Liver (tissue), 9 donors: ENCODE data around the gene TMEM170B. TPM values are rescaled to one million over a fixed set of nuclear protein-coding genes. Genes with fewer than 3 reads are reported as not detected.
A peak's percentile ranks its signal among the peaks of the same experiment; 100 is the strongest.
"Not testable (repeated sequence)": the region's sequence is repeated elsewhere in the genome, so short reads cannot be mapped to it uniquely, and the experiment has no call there.

Experiments
- DNase-seq: peaks from one replicate; pipeline ENCODE4 v3.0.0-alpha.2; 2017; ENCODE audit warnings: low spot score
- H3K27ac ChIP-seq, 2 donors: one replicate each; pipeline ENCODE4 v1.7.0; 2013; ENCODE audit warnings: inconsistent platforms in 2 of 2, low read length in 2 of 2, control low read depth in 1 of 2, low read depth in 1 of 2, mild to moderate bottlenecking in 1 of 2
- H3K27me3 ChIP-seq, 4 donors: one replicate each; pipeline versions ENCODE4 v1.6.1 to v1.7.0; 2013; ENCODE audit warnings: low read length in 3 of 4, inconsistent platforms in 1 of 4, mild to moderate bottlenecking in 1 of 4, moderate library complexity in 1 of 4; ENCODE audit not compliant: control insufficient read depth in 4 of 4, insufficient read depth in 4 of 4
- H3K36me3 ChIP-seq, 4 donors: one replicate each; pipeline versions ENCODE4 v1.6.1 to v1.7.0; 2013; ENCODE audit warnings: low read length in 3 of 4, mild to moderate bottlenecking in 3 of 4, low read depth in 1 of 4, moderate library complexity in 1 of 4; ENCODE audit not compliant: control insufficient read depth in 4 of 4, insufficient read depth in 3 of 4
- H3K4me1 ChIP-seq, 4 donors: one replicate each; pipeline versions ENCODE4 v1.6.1 to v1.7.0; 2013; ENCODE audit warnings: low read length in 3 of 4, mild to moderate bottlenecking in 3 of 4, moderate library complexity in 1 of 4; ENCODE audit not compliant: control insufficient read depth in 4 of 4, insufficient read depth in 4 of 4
- H3K4me3 ChIP-seq, 3 donors: one replicate each; pipeline versions ENCODE4 v1.6.1 to v1.7.0; 2013; ENCODE audit warnings: low read length in 3 of 3, control low read depth in 1 of 3, low read depth in 1 of 3, mild to moderate bottlenecking in 1 of 3
- H3K9ac ChIP-seq, 2 donors: one replicate each; pipeline ENCODE4 v1.7.0; 2013; ENCODE audit warnings: low read length in 2 of 2, mild to moderate bottlenecking in 2 of 2, moderate library complexity in 2 of 2, control low read depth in 1 of 2, low read depth in 1 of 2
- H3K9me3 ChIP-seq, 4 donors: one replicate each; pipeline versions ENCODE4 v1.6.1 to v1.7.0; 2013; ENCODE audit warnings: low read length in 3 of 4; ENCODE audit not compliant: control insufficient read depth in 4 of 4
- CTCF ChIP-seq: fragments of 150-350 bp; IDR thresholded peaks from 2 replicates; pipeline ENCODE4 v1.5.1; 2017; ENCODE audit warnings: improper control_type of control experiment, low read depth, low read length; ENCODE audit not compliant: missing input control
- EGR1 ChIP-seq, 2 donors: IDR thresholded peaks; 2 replicates each; pipeline ENCODE4 v1.6.1; 2016 to 2018; ENCODE audit warnings: antibody characterized with exemption in 2 of 2, low read depth in 2 of 2
- GABPA ChIP-seq, 2 donors: IDR thresholded peaks in 1 of 2; conservative IDR thresholded peaks in 1 of 2; 2 replicates each; pipeline ENCODE4 v1.6.1; 2016; ENCODE audit warnings: antibody characterized with exemption in 2 of 2, mild to moderate bottlenecking in 1 of 2, moderate library complexity in 1 of 2
- HNF4A ChIP-seq, 2 donors: conservative IDR thresholded peaks; 2 replicates each; pipeline ENCODE4 v1.6.1; 2016; ENCODE audit warnings: antibody characterized with exemption in 2 of 2, mild to moderate bottlenecking in 2 of 2
- HNF4G ChIP-seq: IDR thresholded peaks from 2 replicates; pipeline ENCODE4 v1.6.1; 2016; ENCODE audit warnings: antibody characterized with exemption
- JUND ChIP-seq, 2 donors: IDR thresholded peaks; 2 replicates each; pipeline ENCODE4 v1.6.1; 2016; ENCODE audit warnings: antibody characterized with exemption in 2 of 2
- NR2F2 ChIP-seq: IDR thresholded peaks from 2 replicates; pipeline ENCODE4 v1.6.1; 2016; ENCODE audit warnings: antibody characterized with exemption
- RAD21 ChIP-seq, 2 donors: IDR thresholded peaks; 2 replicates each; pipeline ENCODE4 v1.6.1; 2016; ENCODE audit warnings: antibody characterized with exemption in 2 of 2, mild to moderate bottlenecking in 2 of 2
- REST ChIP-seq: IDR thresholded peaks from 2 replicates; pipeline ENCODE4 v1.6.1; 2016; ENCODE audit warnings: antibody characterized with exemption, mild to moderate bottlenecking
- RXRA ChIP-seq, 2 donors: IDR thresholded peaks; 2 replicates each; pipeline ENCODE4 v1.6.1; 2017 to 2018; ENCODE audit warnings: antibody characterized with exemption in 2 of 2, mild to moderate bottlenecking in 1 of 2
- TAF1 ChIP-seq: conservative IDR thresholded peaks from 2 replicates; pipeline ENCODE4 v1.6.1; 2016; ENCODE audit warnings: antibody characterized with exemption, mild to moderate bottlenecking
- YY1 ChIP-seq: IDR thresholded peaks from 2 replicates; pipeline ENCODE4 v1.6.1; 2016; ENCODE audit warnings: antibody characterized with exemption, mild to moderate bottlenecking
- WGBS: extraction: QIAGEN DNeasy Blood & Tissue Kit; methylation state at CpG from one replicate; pipeline ENCODE4 v1.1.7; 2013; 5-methylcytosine and 5-hydroxymethylcytosine counted together
- polyA plus RNA-seq, 2 donors: library from polyadenylated mRNA; stranded (reverse) in 1 of 2; unstranded in 1 of 2; fragments of 200-250 nt in 1 of 2; fragments of >200 nt in 1 of 2; fragmentation: Nextera tagmentation in 1 of 2; extraction: Ambion mirVana in 1 of 2; gene quantifications; one replicate each; pipeline versions ENCODE4 v1.2.1 to v1.2.3, GENCODE V29; 2013 to 2015
- total RNA-seq, 2 donors: library from RNA; depleted of rRNA; stranded (reverse); fragments of >200 nt; gene quantifications; one replicate each; pipeline ENCODE4 v1.2.3, GENCODE V29; 2014
- donor health status: healthy.
- donor health status: healthy.
- donor health status: healthy.
- donor health status: healthy.
- donor health status: healthy.

TMEM170B gene
- total and polyA plus RNA-seq, 4 donors: 1.8 to 11.0 (median 6.1) TPM

- no peak overlapping the region for H3K4me3 ChIP-seq
- H3K9me3 ChIP-seq: no peaks in the 10 kb centered on the region
- no peaks in the 10 kb centered on the region for H3K27me3 ChIP-seq
- H3K27ac ChIP-seq: no peak overlapping the region
- H3K9ac ChIP-seq: no peak overlapping the region
- 35% methylated on average over 4 of the region's 4 CpGs for WGBS
- no peaks in the 10 kb centered on the region for H3K36me3 ChIP-seq
- TF ChIP-seq JUND (IDR thresholded peaks at IDR 0.05): no peak
- TF ChIP-seq TAF1: no peak
- no peak for TF ChIP-seq YY1
- no peak for TF ChIP-seq REST
- no peak for TF ChIP-seq GABPA (IDR thresholded peaks at IDR 0.05 in 1 of 2, conservative IDR thresholded peaks at IDR 0.05 in 1 of 2)
- no peak for TF ChIP-seq RXRA (IDR thresholded peaks at IDR 0.05)
- peak in 1 of 2 donors; percentile 11 for TF ChIP-seq HNF4A (conservative IDR thresholded peaks at IDR 0.05)
- TF ChIP-seq HNF4G: no peak
- no peak for DNase-seq
- peaks cover 0 to 6% (median 2%) of the 10 kb centered on the region in 4 donors for H3K4me1 ChIP-seq
Observed at GRCh38 chr6:11543919-11544518, 6.5 kb downstream of the TMEM170B start.

- H3K9ac ChIP-seq, H3K27me3 ChIP-seq, H3K9me3 ChIP-seq, H3K27ac ChIP-seq, H3K4me1 ChIP-seq, H3K4me3 ChIP-seq, DNase-seq, H3K36me3 ChIP-seq: not testable (repeated sequence)
Observed at GRCh38 chr6:11547846-11548245, 10.3 kb downstream of the TMEM170B start.

- not testable (repeated sequence) for H3K9me3 ChIP-seq, H3K27ac ChIP-seq, H3K4me3 ChIP-seq, H3K36me3 ChIP-seq, H3K9ac ChIP-seq, H3K4me1 ChIP-seq, DNase-seq, H3K27me3 ChIP-seq
- WGBS: 97% methylated on average over 4 of the region's 4 CpGs
Observed at GRCh38 chr6:11548578-11548977, 11.0 kb downstream of the TMEM170B start.

- no peak overlapping the region for H3K4me3 ChIP-seq
- no peak for TF ChIP-seq RAD21 (IDR thresholded peaks at IDR 0.05)
- no peak for TF ChIP-seq NR2F2
- no peak for TF ChIP-seq EGR1 (IDR thresholded peaks at IDR 0.05; ENCODE audit: low read depth in 2 of 2)
- TF ChIP-seq TAF1: no peak
- TF ChIP-seq CTCF: no peak
- TF ChIP-seq RXRA (IDR thresholded peaks at IDR 0.05): no peak
- no peak for TF ChIP-seq HNF4A (conservative IDR thresholded peaks at IDR 0.05)
- no peak for TF ChIP-seq YY1
- H3K27me3 ChIP-seq: no peaks in the 10 kb centered on the region
- H3K9me3 ChIP-seq: no peaks in the 10 kb centered on the region
- no peak overlapping the region for H3K27ac ChIP-seq
- no peaks in the 10 kb centered on the region for H3K4me1 ChIP-seq
- H3K36me3 ChIP-seq: no peaks in the 10 kb centered on the region
- no peak for DNase-seq
- no peak overlapping the region for H3K9ac ChIP-seq
- 100% methylated on average over 1 of the region's 1 CpG for WGBS
Observed at GRCh38 chr6:11551053-11551452, 13.5 kb downstream of the TMEM170B start.
